Karpas-422 (cell line): ENCODE results near the gene BACH2. TPM values are rescaled to one million over a fixed set of nuclear protein-coding genes. Genes with fewer than 3 reads are reported as not detected.

Source experiments
- DNase-seq: peaks from one replicate; pipeline ENCODE4 v3.0.0-alpha.2; 2015
- H2AFZ ChIP-seq: fragments of 200-600 bp; sonication (generic); 2 replicates; pipeline ENCODE4 v1.6.1; 2014; ENCODE audit warnings: antibody characterized with exemption, low read length, mixed read lengths
- H3K27ac ChIP-seq: fragments of 200-600 bp; sonication (generic); 2 replicates; pipeline ENCODE4 v1.5.1; 2014; ENCODE audit warnings: mild to moderate bottlenecking, low read length, moderate library complexity
- H3K27me3 ChIP-seq: fragments of 200-600 bp; sonication (generic); 2 replicates; pipeline ENCODE4 v1.6.1; 2014; ENCODE audit warnings: low read length, mixed read lengths
- H3K36me3 ChIP-seq: fragments of 200-600 bp; sonication (generic); 2 replicates; pipeline ENCODE4 v1.6.1; 2014; ENCODE audit warnings: low read length, mixed read lengths; ENCODE audit not compliant: insufficient read depth
- H3K4me1 ChIP-seq: fragments of 200-600 bp; sonication (generic); 2 replicates; pipeline ENCODE4 v1.6.1; 2014; ENCODE audit warnings: mild to moderate bottlenecking, low read length, mixed read lengths
- H3K4me2 ChIP-seq: fragments of 200-600 bp; sonication (generic); 2 replicates; pipeline ENCODE4 v1.6.1; 2014; ENCODE audit warnings: low read length, low read depth, mild to moderate bottlenecking; ENCODE audit not compliant: poor library complexity, severe bottlenecking
- H3K4me3 ChIP-seq: fragments of 200-600 bp; sonication (generic); 2 replicates; pipeline ENCODE4 v1.5.1; 2014; ENCODE audit warnings: mild to moderate bottlenecking, antibody characterized with exemption, low read length, mixed read lengths
- H3K79me2 ChIP-seq: fragments of 200-600 bp; sonication (generic); 2 replicates; pipeline ENCODE4 v1.6.1; 2014; ENCODE audit warnings: mild to moderate bottlenecking, low read length, mixed read lengths
- H3K9ac ChIP-seq: fragments of 200-600 bp; sonication (generic); 2 replicates; pipeline ENCODE4 v1.6.0; 2014; ENCODE audit warnings: low read length
- H3K9me2 ChIP-seq: fragments of 200-600 bp; sonication (generic), shearing (Covaris generic); replicated peaks from 2 replicates; pipeline ENCODE4 v1.6.0; 2014; ENCODE audit warnings: mild to moderate bottlenecking, low read length, moderate library complexity; ENCODE audit not compliant: insufficient read depth
- H3K9me3 ChIP-seq: fragments of 300-700, 200-600 bp; sonication (generic); 2 replicates; pipeline ENCODE4 v1.6.1; 2014; ENCODE audit warnings: low read length, mixed read lengths
- H4K20me1 ChIP-seq: fragments of 200-600 bp; sonication (generic); 2 replicates; pipeline ENCODE4 v1.6.1; 2014; ENCODE audit warnings: mild to moderate bottlenecking, antibody characterized with exemption, low read length, low read depth; ENCODE audit not compliant: insufficient read depth
- total RNA-seq: library from RNA; depleted of rRNA; stranded (reverse); fragments of >200 nt; shearing (Covaris generic); gene quantifications from 2 replicates; pipeline ENCODE4 v1.2.3, GENCODE V29; 2014; ENCODE audit warnings: low replicate concordance

Gene BACH2
- total RNA-seq, 1 experiment from 2014 or later, result 3.2 TPM

GRCh38 chr6:90297115-90297866 lies 648 bp upstream of the BACH2 start:
- peak overlapping the region; percentile 55 for H2AFZ ChIP-seq
- no peaks in the 10 kb centered on the region for H3K36me3 ChIP-seq
- peak overlapping the region; percentile 78 for H3K4me2 ChIP-seq
- H3K27ac ChIP-seq, result no peak overlapping the region
- no peaks in the 10 kb centered on the region for H4K20me1 ChIP-seq
- peak overlapping the region; percentile 59; the same call in 1 of the 2 replicates for H3K9ac ChIP-seq
- H3K79me2 ChIP-seq, result no peaks in the 10 kb centered on the region
- no peaks in the 10 kb centered on the region for H3K9me2 ChIP-seq
- H3K4me1 ChIP-seq, result peaks cover 22% of the 10 kb centered on the region
- peaks cover 3% of the 10 kb centered on the region; the same call in 1 of the 2 replicates for H3K27me3 ChIP-seq
- DNase-seq, result no peak
- H3K4me3 ChIP-seq, result peak overlapping the region; percentile 67
- H3K9me3 ChIP-seq, result no peaks in the 10 kb centered on the region

GRCh38 chr6:90295854-90296340 lies 746 bp downstream of the BACH2 start:
- Histone ChIP-seq H3K27me3 (no peaks in the 10 kb centered on the region; the same call in 1 of the 2 replicates), H3K27ac (no peak overlapping the region), H2AFZ (no peak overlapping the region), H4K20me1 (no peaks in the 10 kb centered on the region), H3K79me2 (no peaks in the 10 kb centered on the region), H3K9me2 (no peaks in the 10 kb centered on the region), H3K9ac (peak overlapping the region; percentile 56), H3K4me3 (peak overlapping the region; percentile 67), H3K4me2 (peak overlapping the region; percentile 78), H3K4me1 (peaks cover 22% of the 10 kb centered on the region), H3K36me3 (no peaks in the 10 kb centered on the region), H3K9me3 (no peaks in the 10 kb centered on the region)
- DNase-seq, result peak; percentile 58

- DNase-seq, result no peak
- Histone ChIP-seq H3K27ac (no peak overlapping the region), H3K27me3 (no peaks in the 10 kb centered on the region; the same call in 1 of the 2 replicates), H3K4me2 (peak overlapping the region; percentile 78), H3K9ac (peak overlapping the region; percentile 56), H2AFZ (peak overlapping the region; percentile 51; the same call in 1 of the 2 replicates), H4K20me1 (no peaks in the 10 kb centered on the region), H3K9me3 (no peaks in the 10 kb centered on the region), H3K36me3 (no peaks in the 10 kb centered on the region), H3K4me1 (peaks cover 22% of the 10 kb centered on the region), H3K9me2 (no peaks in the 10 kb centered on the region), H3K4me3 (peak overlapping the region; percentile 67), H3K79me2 (no peaks in the 10 kb centered on the region)
These were observed 1.4 kb downstream of the BACH2 start for GRCh38 chr6:90294989-90295853.

GRCh38 chr6:90294614-90294988 lies 2.0 kb downstream of the BACH2 start:
- Histone ChIP-seq H3K36me3 (no peaks in the 10 kb centered on the region), H4K20me1 (no peaks in the 10 kb centered on the region), H3K9ac (no peak overlapping the region), H3K27ac (no peak overlapping the region), H3K79me2 (no peaks in the 10 kb centered on the region), H2AFZ (peak overlapping the region; percentile 51; the same call in 1 of the 2 replicates), H3K4me3 (peak overlapping the region; percentile 67; the same call in 1 of the 2 replicates), H3K9me3 (no peaks in the 10 kb centered on the region), H3K4me2 (peak overlapping the region; percentile 78), H3K4me1 (peaks cover 22% of the 10 kb centered on the region), H3K27me3 (no peaks in the 10 kb centered on the region; the same call in 1 of the 2 replicates), H3K9me2 (no peaks in the 10 kb centered on the region)
- DNase-seq, result no peak

- H3K79me2 ChIP-seq, result no peaks in the 10 kb centered on the region
- H3K36me3 ChIP-seq, result no peaks in the 10 kb centered on the region
- H3K27ac ChIP-seq, result no peak overlapping the region
- peaks cover 22% of the 10 kb centered on the region for H3K4me1 ChIP-seq
- H3K27me3 ChIP-seq, result no peaks in the 10 kb centered on the region; the same call in 1 of the 2 replicates
- no peaks in the 10 kb centered on the region for H4K20me1 ChIP-seq
- H3K4me3 ChIP-seq, result no peak overlapping the region
- no peaks in the 10 kb centered on the region for H3K9me3 ChIP-seq
- H3K9ac ChIP-seq, result no peak overlapping the region
- no peak for DNase-seq
- no peak overlapping the region for H2AFZ ChIP-seq
- no peak overlapping the region for H3K4me2 ChIP-seq
- no peaks in the 10 kb centered on the region for H3K9me2 ChIP-seq
These were observed 2.6 kb downstream of the BACH2 start for GRCh38 chr6:90294008-90294511.

GRCh38 chr6:90293319-90293953 lies 3.2 kb downstream of the BACH2 start:
- Histone ChIP-seq H3K9ac (no peak overlapping the region), H3K27me3 (no peaks in the 10 kb centered on the region; the same call in 1 of the 2 replicates), H3K4me1 (peaks cover 22% of the 10 kb centered on the region), H3K9me3 (no peaks in the 10 kb centered on the region), H3K4me3 (no peak overlapping the region), H3K4me2 (no peak overlapping the region), H2AFZ (no peak overlapping the region), H3K36me3 (no peaks in the 10 kb centered on the region), H4K20me1 (no peaks in the 10 kb centered on the region), H3K27ac (no peak overlapping the region), H3K79me2 (no peaks in the 10 kb centered on the region), H3K9me2 (no peaks in the 10 kb centered on the region)
- no peak for DNase-seq

GRCh38 chr6:90291565-90291964 lies 5.1 kb downstream of the BACH2 start:
- no peak overlapping the region for H3K4me2 ChIP-seq
- H3K9me3 ChIP-seq, result no peaks in the 10 kb centered on the region
- no peak overlapping the region for H3K27ac ChIP-seq
- no peak for DNase-seq
- no peaks in the 10 kb centered on the region for H3K9me2 ChIP-seq
- H3K79me2 ChIP-seq, result no peaks in the 10 kb centered on the region
- H3K4me1 ChIP-seq, result peaks cover 17% of the 10 kb centered on the region
- no peaks in the 10 kb centered on the region for H3K36me3 ChIP-seq
- H3K4me3 ChIP-seq, result no peak overlapping the region
- no peak overlapping the region for H3K9ac ChIP-seq
- no peak overlapping the region for H2AFZ ChIP-seq
- H3K27me3 ChIP-seq, result no peaks in the 10 kb centered on the region; the same call in 1 of the 2 replicates
- no peaks in the 10 kb centered on the region for H4K20me1 ChIP-seq
